HG03439 (cell line): Measurements from ENCODE around the gene YES1.
"Not testable (repeated sequence)": the region's sequence is repeated elsewhere in the genome, so short reads cannot be mapped to it uniquely, and the experiment has no call there.

ENCODE experiments used
- ATAC-seq: cut with Tn5 transposase; IDR thresholded peaks from one replicate; pipeline ENCODE4 v1.9.1; 2021; ENCODE audit warnings: mild to moderate bottlenecking, moderate library complexity; ENCODE audit not compliant: unreplicated experiment

The YES1 gene

GRCh38 chr18:686339-687111 lies 125.5 kb downstream of the YES1 start:
- no peak for ATAC-seq

- ATAC-seq: no peak
These were observed 126.6 kb downstream of the YES1 start for GRCh38 chr18:685438-685837.

DNA sequence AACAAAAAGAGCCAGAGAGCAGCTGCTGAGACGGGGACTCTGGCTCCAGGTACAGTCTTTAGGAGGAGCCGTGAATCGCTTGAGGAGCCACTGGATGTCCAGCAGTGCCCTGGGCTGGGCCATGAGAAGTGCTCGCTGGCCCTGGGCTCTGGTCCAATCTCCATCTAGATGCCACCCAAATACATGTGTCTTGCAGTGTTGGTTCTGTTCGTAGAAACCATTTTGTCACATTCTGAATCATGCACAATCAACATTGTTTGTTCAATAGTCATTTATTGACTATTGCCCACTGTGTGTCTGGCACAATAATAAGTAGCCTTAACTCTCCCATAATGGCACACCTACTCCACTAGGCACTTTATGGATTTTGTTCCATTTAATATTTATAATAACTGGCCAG lies 128.5 kb downstream of the YES1 start:
- no peak for ATAC-seq

DNA sequence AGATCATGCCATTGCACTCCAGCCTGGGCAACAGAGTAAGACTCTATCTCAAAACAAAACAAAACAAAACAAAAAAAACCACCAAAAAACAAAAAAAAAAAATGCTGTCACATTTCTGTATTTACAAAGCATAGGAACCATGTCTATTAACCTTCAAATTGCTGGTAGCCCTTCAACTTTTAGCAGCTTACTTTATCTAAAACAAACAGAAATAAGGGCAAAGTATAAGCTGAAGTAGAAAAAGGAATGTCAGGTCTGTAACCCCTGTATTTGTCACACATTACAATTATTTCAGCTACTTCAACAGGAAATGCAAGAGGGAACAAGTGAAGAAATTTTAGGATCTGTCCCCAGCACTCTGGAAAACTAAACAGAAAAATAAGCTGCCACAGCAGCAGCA lies 129.2 kb downstream of the YES1 start:
- no peak for ATAC-seq

DNA sequence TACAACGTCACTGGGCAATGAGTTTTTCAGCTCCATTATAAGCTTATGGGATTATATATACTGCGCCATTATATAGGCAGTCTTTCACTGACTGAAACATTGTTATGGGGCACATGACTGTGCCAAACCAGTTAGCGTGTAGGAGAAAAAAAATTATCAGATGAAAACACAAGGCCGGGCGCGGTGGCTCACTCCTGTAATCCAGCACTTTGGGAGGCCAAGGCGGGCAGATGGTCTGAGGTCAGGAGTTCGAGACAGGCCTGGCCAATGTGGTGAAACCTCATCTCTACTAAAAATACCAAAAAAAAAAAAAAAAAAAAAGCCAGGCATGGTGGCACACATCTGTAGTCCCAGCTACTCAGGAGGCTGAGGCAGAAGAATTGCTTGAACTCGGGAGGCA lies 129.6 kb downstream of the YES1 start:
- not testable (repeated sequence) for ATAC-seq

GRCh38 chr18:681985-682384 lies 130.1 kb downstream of the YES1 start:
- no peak for ATAC-seq

DNA sequence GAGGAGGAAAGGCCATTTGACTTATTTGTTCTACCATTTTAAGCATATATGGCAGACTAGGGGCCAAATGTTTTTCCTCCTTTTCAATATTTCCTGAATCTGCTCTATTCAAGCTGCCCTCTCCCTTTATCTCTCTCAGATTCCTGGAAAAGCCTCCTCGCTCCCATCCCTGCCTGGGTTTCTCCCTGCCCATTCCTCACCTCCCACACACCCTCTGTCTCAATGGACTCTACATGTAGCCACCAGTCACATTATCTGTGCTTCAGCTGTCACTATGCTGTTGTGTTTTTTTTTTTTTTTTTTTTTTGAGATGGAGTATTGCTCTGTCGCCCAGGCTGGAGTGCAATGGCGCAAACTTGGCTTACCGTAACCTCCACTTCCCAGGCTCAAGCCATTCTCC lies 131.7 kb downstream of the YES1 start:
- ATAC-seq: no peak

DNA sequence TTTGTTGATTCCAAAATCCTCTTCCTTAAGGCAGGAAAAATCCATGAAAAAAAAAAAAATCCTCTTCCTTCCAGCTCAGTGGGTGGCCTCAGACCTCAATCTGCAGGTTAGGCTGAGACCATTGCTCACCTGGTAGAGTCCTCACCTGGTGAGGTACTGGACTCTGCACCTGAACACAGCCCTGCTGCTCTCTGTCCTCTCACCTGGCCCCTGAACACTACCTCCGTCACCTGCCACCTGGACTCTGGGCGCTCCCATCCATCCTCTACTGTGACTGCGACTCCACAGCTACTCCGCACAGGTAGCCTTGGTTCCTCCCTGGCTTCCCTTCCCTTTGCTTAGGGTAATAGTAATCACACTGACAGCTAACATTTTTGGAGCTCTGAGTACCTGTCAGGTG lies 132.5 kb downstream of the YES1 start:
- no peak for ATAC-seq

GRCh38 chr18:678482-679182 lies 133.4 kb downstream of the YES1 start:
- no peak for ATAC-seq

- no peak for ATAC-seq
These were observed 134.1 kb downstream of the YES1 start for GRCh38 chr18:677951-678381.

- ATAC-seq: no peak
These were observed 134.9 kb downstream of the YES1 start for GRCh38 chr18:677145-677544.

DNA sequence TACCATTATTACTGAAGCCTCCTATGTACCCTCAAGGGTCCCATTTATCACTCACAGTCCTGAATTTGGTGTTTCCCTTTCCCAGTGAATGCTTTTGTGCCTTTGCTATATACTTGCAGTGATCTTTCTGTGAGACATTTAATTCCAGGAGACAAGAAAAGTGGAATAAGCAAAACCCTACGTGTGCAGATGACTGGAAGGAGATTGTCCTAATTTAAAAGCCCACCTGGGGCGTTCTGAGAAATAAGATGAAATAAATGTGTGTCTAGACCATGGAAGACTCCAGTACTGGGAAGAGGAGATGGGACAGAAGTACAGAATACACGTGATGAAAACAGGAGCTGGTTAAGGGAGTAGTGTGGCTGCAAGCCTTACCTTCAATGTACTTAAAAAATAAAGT lies 135.3 kb downstream of the YES1 start:
- no peak for ATAC-seq

GRCh38 chr18:676069-676468 lies 136.0 kb downstream of the YES1 start:
- ATAC-seq: no peak

DNA sequence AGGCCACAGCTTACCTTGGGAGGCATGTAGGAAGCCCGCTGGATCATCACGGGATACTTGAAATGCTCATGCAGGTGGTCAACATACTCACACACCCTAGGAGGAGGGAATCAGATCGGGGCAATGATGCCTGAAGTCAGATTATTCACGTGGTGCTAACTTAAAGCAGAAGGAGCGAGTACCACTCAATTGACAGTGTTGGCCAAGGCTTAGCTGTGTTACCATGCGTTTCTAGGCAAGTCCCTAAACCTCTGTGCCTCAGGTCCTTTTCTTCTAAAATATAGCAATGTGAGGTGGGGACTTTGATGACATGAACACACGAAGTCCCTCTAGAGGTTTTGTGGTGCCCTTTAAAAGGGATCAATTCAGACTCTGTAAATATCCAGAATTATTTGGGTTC lies 136.7 kb downstream of the YES1 start:
- no peak for ATAC-seq

- ATAC-seq: no peak
These were observed 138.3 kb downstream of the YES1 start for GRCh38 chr18:673769-674168.

GRCh38 chr18:673317-673716 lies 138.7 kb downstream of the YES1 start:
- ATAC-seq: no peak
